Measurements from ENCODE around the gene POC1A.
A peak's percentile ranks its signal among the peaks of the same experiment; 100 is the strongest.

Gene POC1A

GRCh38 chr3:52057812-52058495 is 96.3 kb downstream of the POC1A start:
- Histone ChIP-seq H3K4me3 (ENCODE audit: low read length) (peak overlapping the region; percentile 15; the same call in 1 of the 2 replicates), H3K27ac (ENCODE audit: low read length) (no peak overlapping the region), H3K27me3 (ENCODE audit: control insufficient read depth, insufficient read depth, low read length) (no peaks in the 10 kb centered on the region), H3K4me1 (ENCODE audit: control insufficient read depth, insufficient read depth, low read length) (peaks cover 6% of the 10 kb centered on the region), H3K36me3 (ENCODE audit: control insufficient read depth, insufficient read depth, low read length) (0 out of 2 replicates have a peak, but pooled peaks cover 5% of the 10 kb centered on the region), H3K9me3 (ENCODE audit: control insufficient read depth, insufficient read depth, low read length) (no peaks in the 10 kb centered on the region)
- no peak for DNase-seq (ENCODE audit: low read depth, low spot score)
- no CpG with 5 or more reads among the region's 14 CpGs for WGBS (ENCODE audit: insufficient coverage, insufficient read length)

GRCh38 chr3:52056968-52057811 is 97.0 kb downstream of the POC1A start:
- no CpG with 5 or more reads among the region's 55 CpGs for WGBS (ENCODE audit: insufficient coverage, insufficient read length)
- Histone ChIP-seq H3K36me3 (ENCODE audit: control insufficient read depth, insufficient read depth, low read length) (0 out of 2 replicates have a peak, but pooled peaks cover 5% of the 10 kb centered on the region), H3K4me1 (ENCODE audit: control insufficient read depth, insufficient read depth, low read length) (peaks cover 7% of the 10 kb centered on the region), H3K9me3 (ENCODE audit: control insufficient read depth, insufficient read depth, low read length) (no peaks in the 10 kb centered on the region), H3K4me3 (ENCODE audit: low read length) (peak overlapping the region; percentile 59; the same call in 1 of the 2 replicates), H3K27me3 (ENCODE audit: control insufficient read depth, insufficient read depth, low read length) (no peaks in the 10 kb centered on the region), H3K27ac (ENCODE audit: low read length) (no peak overlapping the region)
- DNase-seq (ENCODE audit: low read depth, low spot score) = peak; percentile 83

GRCh38 chr3:52056521-52056967 is 97.7 kb downstream of the POC1A start, which contains the start of gene DUSP7:
Gene DUSP7 (minus strand): TSS chr3:52056571. CDS start chr3:52056366, 205 bp downstream.
- no peak for DNase-seq (ENCODE audit: low read depth, low spot score)
- Histone ChIP-seq H3K4me3 (ENCODE audit: low read length) (peak within 1 kb of the TSS; percentile 68), H3K27me3 (ENCODE audit: control insufficient read depth, insufficient read depth, low read length) (no peaks in the 10 kb centered on the region), H3K36me3 (ENCODE audit: control insufficient read depth, insufficient read depth, low read length) (0 out of 2 replicates have a peak, but pooled peaks cover 5% of the 10 kb centered on the region), H3K4me1 (ENCODE audit: control insufficient read depth, insufficient read depth, low read length) (peaks cover 7% of the 10 kb centered on the region), H3K9me3 (ENCODE audit: control insufficient read depth, insufficient read depth, low read length) (no peaks in the 10 kb centered on the region), H3K27ac (ENCODE audit: low read length) (no peak within 1 kb of the TSS)
- no CpG with 5 or more reads among the region's 51 CpGs for WGBS (ENCODE audit: insufficient coverage, insufficient read length)

GRCh38 chr3:52055537-52056351 is 98.5 kb downstream of the POC1A start:
- WGBS (ENCODE audit: insufficient coverage, insufficient read length) = no CpG with 5 or more reads among the region's 94 CpGs
- no peaks in the 10 kb centered on the region for H3K27me3 ChIP-seq (ENCODE audit: control insufficient read depth, insufficient read depth, low read length)
- peaks cover 12% of the 10 kb centered on the region for H3K36me3 ChIP-seq (ENCODE audit: control insufficient read depth, insufficient read depth, low read length)
- no peak for DNase-seq (ENCODE audit: low read depth, low spot score)
- H3K4me3 ChIP-seq (ENCODE audit: low read length) = peak overlapping the region; percentile 68
- H3K27ac ChIP-seq (ENCODE audit: low read length) = no peak overlapping the region
- H3K4me1 ChIP-seq (ENCODE audit: control insufficient read depth, insufficient read depth, low read length) = peaks cover 7% of the 10 kb centered on the region
- no peaks in the 10 kb centered on the region for H3K9me3 ChIP-seq (ENCODE audit: control insufficient read depth, insufficient read depth, low read length)

- Histone ChIP-seq H3K4me3 (ENCODE audit: low read length) (peak overlapping the region; percentile 68), H3K4me1 (ENCODE audit: control insufficient read depth, insufficient read depth, low read length) (peaks cover 7% of the 10 kb centered on the region), H3K27ac (ENCODE audit: low read length) (no peak overlapping the region), H3K9me3 (ENCODE audit: control insufficient read depth, insufficient read depth, low read length) (no peaks in the 10 kb centered on the region), H3K36me3 (ENCODE audit: control insufficient read depth, insufficient read depth, low read length) (peaks cover 17% of the 10 kb centered on the region), H3K27me3 (ENCODE audit: control insufficient read depth, insufficient read depth, low read length) (no peaks in the 10 kb centered on the region)
- no peak for DNase-seq (ENCODE audit: low read depth, low spot score)
- no CpG with 5 or more reads among the region's 26 CpGs for WGBS (ENCODE audit: insufficient coverage, insufficient read length)
These were observed 99.3 kb downstream of the POC1A start for GRCh38 chr3:52054661-52055511.

- no peak for DNase-seq (ENCODE audit: low read depth, low spot score)
These were observed 100.6 kb downstream of the POC1A start for GRCh38 chr3:52053307-52054304.

GRCh38 chr3:52052831-52053306 is 101.4 kb downstream of the POC1A start:
- Histone ChIP-seq H3K4me1 (ENCODE audit: control insufficient read depth, insufficient read depth, low read length) (peaks cover 7% of the 10 kb centered on the region), H3K27ac (ENCODE audit: low read length) (no peak overlapping the region), H3K9me3 (ENCODE audit: control insufficient read depth, insufficient read depth, low read length) (no peaks in the 10 kb centered on the region), H3K4me3 (ENCODE audit: low read length) (no peak overlapping the region), H3K27me3 (ENCODE audit: control insufficient read depth, insufficient read depth, low read length) (no peaks in the 10 kb centered on the region), H3K36me3 (ENCODE audit: control insufficient read depth, insufficient read depth, low read length) (peaks cover 19% of the 10 kb centered on the region)
- no peak for DNase-seq (ENCODE audit: low read depth, low spot score)
- no CpG with 5 or more reads among the region's 10 CpGs for WGBS (ENCODE audit: insufficient coverage, insufficient read length)

More at GRCh38 chr3:52053307-52054304, 100.6 kb downstream of the POC1A start:
- no peaks in the 10 kb centered on the region for H3K27me3 ChIP-seq (ENCODE audit: control insufficient read depth, insufficient read depth, low read length)
- peaks cover 19% of the 10 kb centered on the region for H3K36me3 ChIP-seq (ENCODE audit: control insufficient read depth, insufficient read depth, low read length)
- H3K9me3 ChIP-seq (ENCODE audit: control insufficient read depth, insufficient read depth, low read length) = no peaks in the 10 kb centered on the region
- no peak overlapping the region for H3K27ac ChIP-seq (ENCODE audit: low read length)
- no peak overlapping the region for H3K4me3 ChIP-seq (ENCODE audit: low read length)
- WGBS (ENCODE audit: insufficient coverage, insufficient read length) = no CpG with 5 or more reads among the region's 31 CpGs
- peaks cover 7% of the 10 kb centered on the region for H3K4me1 ChIP-seq (ENCODE audit: control insufficient read depth, insufficient read depth, low read length)

GRCh38 chr3:52051444-52051843 is 102.8 kb downstream of the POC1A start:
- Histone ChIP-seq H3K36me3 (ENCODE audit: control insufficient read depth, insufficient read depth, low read length) (peaks cover 19% of the 10 kb centered on the region), H3K4me1 (ENCODE audit: control insufficient read depth, insufficient read depth, low read length) (peaks cover 7% of the 10 kb centered on the region), H3K4me3 (ENCODE audit: low read length) (no peak overlapping the region), H3K27ac (ENCODE audit: low read length) (no peak overlapping the region), H3K27me3 (ENCODE audit: control insufficient read depth, insufficient read depth, low read length) (no peaks in the 10 kb centered on the region), H3K9me3 (ENCODE audit: control insufficient read depth, insufficient read depth, low read length) (no peaks in the 10 kb centered on the region)
- DNase-seq (ENCODE audit: low read depth, low spot score) = no peak
- WGBS (ENCODE audit: insufficient coverage, insufficient read length) = no CpG with 5 or more reads among the region's 8 CpGs

Data from iPS DF 6.9 (cell line).